HG02642 (cell line): ENCODE data around the gene VWA5B1.

Experiments used
- ATAC-seq: cut with Tn5 transposase; IDR thresholded peaks from one replicate; pipeline ENCODE4 v1.9.1; 2021; ENCODE audit warnings: mild to moderate bottlenecking; ENCODE audit not compliant: unreplicated experiment, poor library complexity

The VWA5B1 gene

DNA sequence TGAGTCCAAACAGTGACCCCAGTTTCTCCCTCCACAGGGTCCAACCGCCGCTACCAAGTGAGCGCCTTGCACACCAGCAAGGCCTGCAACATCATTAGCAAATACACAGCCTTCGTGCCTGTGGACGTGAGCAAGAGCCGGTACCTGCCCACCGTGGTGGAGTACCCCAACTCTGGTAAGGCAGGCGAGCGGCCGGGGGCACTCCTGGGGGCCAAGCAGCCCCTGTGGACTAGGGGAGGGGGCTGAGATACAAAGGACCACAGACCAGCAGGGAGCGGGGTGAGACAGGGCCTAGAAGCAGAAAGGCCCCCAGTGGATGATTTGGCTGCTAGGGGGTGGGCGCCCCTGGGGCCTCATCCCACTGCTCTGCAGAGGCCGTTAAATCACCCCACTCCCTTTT lies 54.7 kb downstream of the VWA5B1 start:
- no peak for ATAC-seq

DNA sequence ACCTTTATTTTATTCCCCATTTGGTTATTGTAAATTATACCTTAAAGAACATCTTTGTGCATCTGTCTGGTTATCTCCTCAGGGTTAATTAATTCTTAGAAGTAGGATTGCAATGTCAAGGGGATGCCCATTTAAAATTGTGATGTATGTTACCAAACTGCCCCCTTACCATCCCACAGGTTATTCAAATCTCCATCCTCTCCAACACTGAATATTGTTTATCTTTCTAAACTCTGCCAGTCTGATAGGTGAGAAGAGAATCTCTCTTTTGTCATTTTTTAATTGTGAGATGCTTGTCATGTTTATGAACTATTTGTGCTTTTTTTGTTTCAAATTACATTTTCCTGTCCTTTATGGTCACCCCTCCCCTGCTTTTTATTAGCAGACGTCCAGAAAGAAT lies 55.8 kb downstream of the VWA5B1 start:
- ATAC-seq, result no peak

DNA sequence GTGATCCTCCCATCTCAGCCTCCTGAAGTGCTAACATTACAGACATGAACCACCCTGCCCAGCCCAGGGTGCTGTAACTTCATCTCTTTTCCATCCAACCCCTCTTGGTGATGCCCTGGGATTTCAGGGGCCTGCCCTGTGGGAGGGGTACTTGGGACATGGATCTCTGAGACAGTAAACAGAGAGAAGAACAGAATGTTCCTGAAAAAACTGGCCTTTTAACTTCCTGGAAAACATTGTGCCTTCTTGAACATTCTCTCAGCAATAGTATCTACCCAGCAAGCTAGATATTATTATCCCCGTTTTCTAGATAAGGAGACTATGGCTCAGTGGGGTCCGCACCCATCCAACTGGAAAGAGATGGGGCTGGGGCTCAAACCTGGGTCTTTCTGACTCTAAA lies 57.0 kb downstream of the VWA5B1 start:
- no peak for ATAC-seq

DNA sequence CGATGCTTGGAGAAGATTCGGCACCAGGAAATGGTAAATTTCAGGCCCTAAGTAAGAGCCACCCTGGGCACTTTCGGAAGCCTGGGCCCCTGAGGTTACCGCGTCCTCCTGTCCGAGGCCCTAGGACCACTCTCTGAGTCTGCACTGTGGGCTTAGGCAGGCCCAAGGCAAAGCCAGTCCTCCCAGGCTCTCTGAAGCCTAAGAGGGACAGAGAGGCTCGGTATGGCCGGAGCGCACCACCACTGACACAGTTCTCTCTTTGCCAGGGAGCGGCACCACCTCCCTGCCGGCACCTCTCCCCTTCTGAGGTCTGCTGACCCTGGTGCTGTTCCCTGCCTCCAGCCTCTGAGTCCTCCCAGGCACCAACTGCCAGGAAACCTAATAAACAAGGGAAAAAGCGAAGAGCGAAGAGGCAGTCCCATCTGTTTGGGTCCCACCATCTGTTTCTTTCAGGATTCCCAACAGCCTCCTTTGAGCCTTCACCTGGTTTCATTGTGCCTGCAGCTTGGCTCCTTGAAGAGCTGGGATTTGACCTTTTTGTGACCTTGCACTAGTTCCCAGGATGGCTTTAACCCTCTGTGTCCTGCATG lies 57.7 kb downstream of the VWA5B1 start:
- ATAC-seq, result no peak

DNA sequence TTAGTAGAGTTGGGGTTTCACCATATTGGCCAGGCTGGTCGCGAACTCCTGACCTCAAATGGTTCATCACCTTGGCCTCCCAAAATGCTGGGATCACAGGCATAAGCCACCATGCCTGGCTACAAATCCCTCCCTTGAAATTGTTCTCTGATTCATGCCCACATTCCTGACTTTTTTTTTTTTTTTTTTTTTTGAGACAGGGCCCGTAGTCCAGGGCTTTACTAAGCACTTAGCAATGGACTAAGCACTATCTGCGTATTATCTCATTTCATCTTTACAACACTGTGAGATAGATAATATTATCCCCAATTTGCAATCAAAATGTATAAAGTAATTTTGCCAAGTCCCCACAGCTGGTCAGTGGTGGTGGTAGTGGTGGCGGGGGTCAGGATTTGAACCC lies 58.9 kb downstream of the VWA5B1 start:
- no peak for ATAC-seq

DNA sequence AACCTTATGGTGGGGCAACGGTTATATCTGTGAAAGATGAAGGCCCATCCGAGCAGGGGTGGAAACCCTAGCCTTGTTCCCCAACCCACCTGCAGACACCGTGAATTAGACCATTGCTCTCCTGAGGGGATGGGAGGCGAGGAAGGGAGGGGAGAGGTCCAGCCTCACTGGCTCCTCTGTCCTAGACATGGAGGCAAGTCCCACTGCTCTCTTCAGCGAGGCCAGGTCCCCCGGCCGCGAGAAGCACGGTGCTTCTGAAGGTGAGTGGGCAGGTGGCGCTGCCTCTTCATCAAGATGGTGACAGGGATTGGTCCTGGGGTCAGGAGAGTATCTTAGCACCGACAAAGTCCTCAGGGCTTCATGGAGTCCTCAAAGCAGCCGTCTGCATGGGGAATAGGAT lies 59.3 kb downstream of the VWA5B1 start:
- ATAC-seq, result no peak

DNA sequence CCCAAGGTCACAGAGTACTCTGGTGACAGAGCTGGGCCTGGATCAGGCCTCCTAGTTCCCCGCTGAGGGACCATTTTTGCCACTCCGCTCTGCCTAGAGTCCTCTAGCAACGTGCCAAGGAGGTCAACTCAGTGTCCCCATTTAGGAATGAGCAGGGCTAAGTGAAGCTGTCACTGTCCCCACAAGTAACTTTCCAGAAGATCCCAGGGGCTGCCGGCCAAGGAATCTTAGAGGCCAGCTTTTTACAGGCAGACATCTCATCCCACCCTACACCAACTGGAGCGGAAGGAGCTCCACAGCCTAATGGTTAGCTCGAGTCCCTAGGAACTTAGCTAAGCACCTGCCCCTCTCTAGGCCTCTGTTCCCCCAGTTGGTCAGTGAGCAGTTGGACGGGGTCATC lies 59.7 kb downstream of the VWA5B1 start:
- ATAC-seq, result no peak

DNA sequence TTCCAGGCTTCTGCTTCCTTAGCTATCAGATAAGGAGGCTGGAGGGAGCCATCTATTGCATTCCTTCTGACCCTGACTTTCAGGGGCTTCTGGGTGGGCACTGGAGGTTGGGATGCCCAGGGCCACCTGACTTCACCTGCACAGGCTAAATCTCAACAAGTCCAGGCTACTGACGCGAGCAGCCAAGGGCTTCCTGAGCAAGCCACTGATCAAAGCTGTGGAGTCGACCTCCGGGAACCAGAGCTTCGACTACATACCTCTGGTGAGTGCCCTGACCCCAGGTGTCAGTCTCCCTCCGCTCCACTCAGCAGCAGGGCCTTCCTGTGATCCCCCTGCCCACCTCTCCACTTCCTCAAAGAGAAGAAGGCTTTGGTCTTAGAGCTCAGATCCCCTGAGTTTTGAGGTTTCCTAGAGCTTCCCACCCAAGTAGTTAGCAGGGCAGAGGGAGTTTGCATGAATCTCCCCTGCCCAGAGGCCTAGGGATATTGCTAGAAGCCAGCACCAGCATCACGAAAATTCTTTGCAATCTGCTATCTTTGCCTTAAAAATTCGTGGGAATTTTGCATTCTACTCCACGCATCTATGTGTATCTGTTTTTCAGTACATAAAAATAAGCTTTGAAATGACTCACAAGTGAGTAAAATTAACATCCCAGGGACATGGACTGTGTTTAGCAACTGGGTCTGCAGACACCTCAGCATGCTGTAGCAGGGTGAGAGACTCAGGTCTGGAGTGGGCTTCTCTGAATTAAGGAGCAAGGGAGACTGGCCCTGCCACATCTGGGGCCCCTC lies 61.4 kb downstream of the VWA5B1 start:
- no peak for ATAC-seq

DNA sequence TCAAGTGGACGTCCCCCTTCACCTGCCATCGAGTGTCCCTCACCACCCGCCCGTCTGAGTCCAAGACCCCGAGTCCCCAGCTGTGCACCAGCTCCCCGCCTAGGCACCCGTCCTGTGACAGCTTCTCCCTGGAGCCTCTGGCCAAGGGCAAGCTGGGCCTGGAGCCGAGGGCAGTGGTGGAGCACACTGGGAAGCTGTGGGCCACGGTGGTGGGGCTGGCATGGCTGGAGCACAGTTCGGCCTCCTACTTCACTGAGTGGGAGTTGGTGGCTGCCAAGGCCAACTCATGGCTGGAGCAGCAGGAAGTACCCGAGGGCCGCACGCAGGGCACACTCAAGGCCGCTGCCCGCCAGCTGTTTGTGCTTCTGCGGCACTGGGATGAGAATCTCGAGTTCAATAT lies 63.2 kb downstream of the VWA5B1 start:
- ATAC-seq, result no peak

DNA sequence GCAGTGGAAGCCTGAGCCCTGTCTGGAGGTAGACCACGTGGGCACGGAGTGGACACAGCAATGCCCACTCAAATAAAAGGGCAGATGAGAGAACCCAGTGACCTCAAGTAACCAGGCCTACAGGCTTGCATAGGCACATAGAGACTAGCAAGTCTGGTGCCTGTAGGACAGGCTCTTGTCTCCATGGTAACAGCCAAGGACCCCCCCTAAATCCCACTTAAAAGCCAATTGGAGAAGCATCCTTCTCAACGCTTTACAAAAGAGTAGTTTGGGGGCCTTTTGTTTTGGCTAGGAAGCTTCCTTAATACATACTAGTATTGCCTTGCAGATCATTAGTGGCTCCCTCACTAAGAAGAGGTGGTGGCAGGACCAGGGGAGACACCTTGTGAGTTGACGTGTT lies 63.9 kb downstream of the VWA5B1 start:
- ATAC-seq, result no peak

DNA sequence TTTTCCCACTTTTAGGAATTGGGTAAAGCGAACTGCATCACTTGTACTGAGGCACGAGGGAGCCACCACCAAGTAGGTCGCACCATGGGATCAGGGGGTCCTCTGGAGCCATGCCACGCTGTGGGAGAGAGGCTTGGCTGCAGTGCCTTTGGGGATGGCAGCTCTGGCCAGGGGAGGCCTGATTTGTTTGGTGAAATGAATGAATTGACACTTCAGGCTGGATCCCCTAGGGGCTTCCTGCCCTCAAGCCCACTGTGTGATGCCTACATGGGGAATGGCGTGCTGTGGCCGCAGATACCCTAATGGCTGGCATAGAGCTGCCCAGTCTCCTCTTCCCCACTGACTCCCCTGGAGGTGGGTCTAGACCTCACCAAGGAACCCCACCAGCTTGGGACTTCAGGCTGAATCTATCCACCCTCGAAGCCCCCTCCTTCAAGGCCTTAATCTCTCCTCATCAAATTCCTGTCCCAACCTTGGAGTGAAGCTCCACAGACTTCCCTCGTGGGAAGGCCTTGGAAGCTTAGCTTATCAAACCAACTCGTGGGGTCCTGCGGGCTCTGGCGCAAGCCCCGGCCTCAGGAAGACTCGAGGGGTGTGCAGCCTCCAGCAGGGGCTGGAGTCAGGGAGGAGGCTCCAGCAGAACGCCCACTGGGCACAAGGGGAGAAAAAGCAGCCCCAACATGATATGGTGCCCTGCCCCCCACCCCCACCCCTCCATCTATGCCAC lies 64.6 kb downstream of the VWA5B1 start:
- no peak for ATAC-seq

DNA sequence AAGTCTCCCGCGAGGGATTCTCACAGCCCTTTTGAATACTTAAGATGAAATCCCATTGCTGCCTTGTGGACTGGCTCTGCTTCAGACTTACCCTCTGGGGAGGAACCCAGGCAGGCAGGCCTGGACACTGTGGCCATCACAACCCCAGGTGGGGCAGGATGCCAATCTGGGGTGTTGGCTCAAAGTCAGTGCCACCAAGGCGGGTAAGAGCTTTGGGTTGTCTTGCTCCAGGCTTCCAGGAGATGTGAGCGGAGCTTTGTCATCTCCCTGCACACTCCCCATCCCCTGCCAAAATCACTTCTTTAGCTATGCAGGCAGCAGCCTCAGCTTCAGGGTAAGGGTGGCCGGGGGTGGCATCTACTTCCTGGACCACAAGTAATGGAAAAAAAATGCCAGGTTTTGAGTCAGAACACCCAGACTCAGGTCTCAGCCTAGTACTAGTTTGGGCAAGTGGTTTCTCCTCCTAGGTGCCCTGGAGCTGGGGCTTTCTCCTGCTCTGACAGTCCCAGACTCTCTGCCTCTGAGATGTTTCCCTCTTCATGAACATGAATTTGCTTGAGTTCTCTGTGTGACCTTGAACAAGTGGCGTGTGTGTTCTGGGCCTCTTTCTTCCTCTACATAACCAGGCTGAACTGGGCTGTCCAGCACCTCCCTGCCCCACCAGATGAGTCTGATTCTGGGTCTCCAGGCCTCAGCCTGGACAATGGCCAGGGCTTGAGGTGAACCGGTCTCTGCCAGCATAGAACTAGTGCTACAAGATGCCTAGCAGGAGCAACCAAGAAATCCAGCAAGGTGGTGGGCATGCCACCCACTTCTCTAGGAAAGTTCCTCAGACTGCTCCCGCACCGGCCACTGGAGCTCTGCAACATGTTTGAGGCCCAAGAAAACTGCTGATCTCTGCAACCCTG lies 65.4 kb downstream of the VWA5B1 start:
- no peak for ATAC-seq

DNA sequence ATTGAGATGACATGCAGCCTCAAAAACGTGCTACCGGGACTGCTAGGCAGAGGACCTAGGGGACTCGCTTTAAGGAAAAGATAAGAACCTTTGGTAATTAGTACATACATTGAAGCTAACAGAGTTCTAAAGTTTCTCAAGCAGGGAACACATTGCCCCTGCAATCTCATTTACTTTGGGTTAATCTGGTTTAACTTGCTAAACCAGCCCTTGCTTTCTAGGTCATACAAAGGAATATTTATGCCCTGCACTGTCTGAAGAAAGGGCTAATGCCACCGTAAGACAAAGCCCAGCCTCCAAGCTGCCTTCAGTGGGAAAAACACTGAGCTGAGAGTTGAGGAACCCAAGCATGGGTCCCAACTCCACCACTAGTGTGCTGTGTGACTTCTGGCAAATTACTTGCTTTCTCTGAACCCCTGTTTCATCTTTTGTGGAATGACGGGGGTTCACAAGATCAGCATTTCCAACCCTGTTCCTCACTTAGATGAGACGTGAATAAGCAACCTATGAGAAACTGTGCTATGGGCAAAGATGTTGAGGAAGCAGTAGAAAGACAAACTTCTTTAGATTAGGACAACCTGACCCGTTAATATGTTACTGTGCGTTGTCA lies 66.3 kb downstream of the VWA5B1 start:
- no peak for ATAC-seq

DNA sequence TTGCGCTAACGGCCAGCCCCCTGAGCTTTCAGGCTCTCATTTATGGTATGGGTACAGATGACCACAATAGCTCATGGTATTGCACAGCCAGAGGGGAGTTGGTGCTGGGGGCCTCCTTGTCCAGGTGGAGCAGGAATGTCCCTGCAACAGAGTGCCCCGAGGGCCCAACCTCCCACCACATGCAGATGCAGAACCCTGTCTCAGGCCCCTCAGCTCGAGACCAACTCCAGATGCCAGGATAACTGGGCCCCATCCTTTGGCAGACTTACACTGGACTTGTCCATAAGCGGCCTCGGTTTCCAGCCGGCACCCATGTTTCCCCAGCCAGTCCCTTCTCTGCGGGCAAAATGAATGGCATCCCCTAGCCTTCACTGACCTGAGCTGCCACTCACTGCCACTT lies 67.1 kb downstream of the VWA5B1 start:
- ATAC-seq, result no peak

DNA sequence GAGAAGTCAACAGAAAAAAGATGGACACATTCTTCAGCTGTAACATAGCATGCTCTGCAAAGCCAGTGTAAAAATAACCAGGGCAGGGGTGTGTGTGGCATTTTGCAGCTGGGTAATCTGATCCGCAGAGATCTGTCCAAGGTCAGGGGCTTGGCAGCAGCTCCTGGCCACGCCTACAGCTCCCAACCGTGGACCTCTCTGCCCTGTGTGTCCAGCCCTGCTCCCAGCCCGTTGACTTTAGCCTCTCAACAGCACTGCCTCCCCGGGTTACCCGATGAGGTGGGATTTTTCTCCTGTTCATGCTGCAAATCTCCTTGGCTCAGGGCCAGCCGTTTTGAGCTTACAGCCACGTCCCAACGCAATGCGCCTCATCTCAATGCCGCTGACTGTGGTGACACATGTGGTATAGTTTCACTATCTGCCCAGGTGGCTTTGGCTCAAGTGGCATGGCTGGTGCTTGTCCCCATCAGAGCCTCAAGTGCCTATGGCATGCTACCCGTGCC lies 68.1 kb downstream of the VWA5B1 start:
- ATAC-seq, result no peak

DNA sequence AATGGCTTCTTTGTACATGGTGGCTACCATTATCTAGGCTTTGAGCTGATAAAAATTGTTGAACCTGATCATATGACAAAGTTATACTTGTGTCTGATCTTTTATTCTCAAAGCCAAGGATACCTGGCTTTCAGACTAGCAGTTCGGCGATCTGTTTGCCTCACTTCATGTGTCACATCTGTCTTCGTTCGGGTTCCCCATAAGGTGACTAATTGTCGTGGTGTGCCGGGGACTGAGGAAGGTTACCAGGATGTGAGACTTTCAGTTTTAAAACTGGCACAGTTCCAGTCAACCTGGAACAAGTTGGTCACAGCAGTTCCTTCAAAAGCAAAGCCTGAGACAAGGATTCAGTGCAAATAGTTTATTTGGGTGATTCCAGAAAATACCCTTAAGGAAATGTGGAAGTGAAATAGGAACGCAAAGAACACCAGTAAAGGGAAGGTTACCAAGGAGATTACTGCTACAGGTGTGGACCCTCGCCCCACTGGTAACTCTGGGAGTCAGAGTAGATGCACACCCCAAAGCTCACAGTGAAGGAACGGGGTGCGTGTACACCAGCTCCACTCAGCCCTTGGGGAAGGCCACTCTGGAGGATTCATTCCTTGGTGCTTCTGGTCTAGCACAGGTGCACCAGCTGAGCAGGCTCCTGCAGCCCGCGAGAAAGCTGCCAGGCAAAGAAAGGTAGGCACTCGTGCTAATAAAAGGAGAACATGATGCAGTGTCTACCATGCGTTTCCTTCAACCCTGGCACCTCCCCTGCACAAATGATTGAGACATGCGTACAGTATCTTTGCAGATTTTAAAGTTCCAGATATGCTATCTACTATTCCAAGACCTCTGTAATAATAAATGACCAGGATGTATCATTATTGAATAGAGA lies 69.0 kb downstream of the VWA5B1 start:
- ATAC-seq, result no peak

DNA sequence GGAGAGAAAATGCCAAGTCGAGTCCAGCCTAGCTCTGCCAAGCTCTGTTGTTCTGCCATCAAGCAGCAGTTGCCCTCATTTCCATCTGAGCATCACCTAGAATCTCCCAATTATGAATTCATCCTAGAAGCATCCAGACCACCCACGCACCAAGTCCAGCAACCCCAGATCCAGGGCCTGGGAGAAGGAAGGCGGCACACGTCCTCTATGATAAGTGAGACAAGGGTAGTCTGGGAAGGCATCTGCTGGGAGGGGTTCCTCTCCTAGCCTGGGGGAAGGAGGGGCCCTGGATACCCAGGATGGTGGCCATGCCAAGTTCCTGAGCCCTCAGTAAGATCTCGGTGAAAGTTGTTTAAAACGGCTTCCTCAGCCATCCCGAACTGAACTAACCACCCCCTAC lies 70.7 kb downstream of the VWA5B1 start:
- ATAC-seq, result no peak

DNA sequence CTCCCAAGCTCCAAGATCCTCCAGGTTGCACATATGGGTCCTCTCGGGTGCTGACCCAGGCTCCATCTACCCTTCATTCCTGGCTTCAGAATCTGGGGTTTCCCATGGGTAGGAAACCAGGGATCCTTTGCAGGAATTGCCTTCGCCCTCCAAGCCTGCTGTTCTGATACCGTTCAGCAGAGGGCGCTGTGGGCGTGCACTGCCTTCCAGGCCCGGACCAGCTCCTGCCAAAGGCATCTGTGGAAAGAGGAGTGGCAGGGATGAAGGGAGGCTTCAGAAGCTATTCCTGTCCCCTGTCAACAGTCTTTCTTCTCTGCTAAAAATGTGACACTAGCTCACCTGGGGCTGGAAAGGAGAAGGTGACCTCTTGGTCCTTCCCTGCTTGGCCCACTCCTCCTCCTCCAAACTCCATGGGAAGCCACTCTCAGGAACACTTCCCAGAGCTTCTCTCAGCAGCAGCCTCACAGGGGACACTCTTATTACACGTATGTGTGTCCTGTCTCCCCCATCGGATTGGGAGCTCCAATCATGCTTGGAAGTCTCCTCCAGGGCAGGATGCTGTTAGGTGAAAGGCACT lies 71.2 kb downstream of the VWA5B1 start:
- ATAC-seq, result no peak

DNA sequence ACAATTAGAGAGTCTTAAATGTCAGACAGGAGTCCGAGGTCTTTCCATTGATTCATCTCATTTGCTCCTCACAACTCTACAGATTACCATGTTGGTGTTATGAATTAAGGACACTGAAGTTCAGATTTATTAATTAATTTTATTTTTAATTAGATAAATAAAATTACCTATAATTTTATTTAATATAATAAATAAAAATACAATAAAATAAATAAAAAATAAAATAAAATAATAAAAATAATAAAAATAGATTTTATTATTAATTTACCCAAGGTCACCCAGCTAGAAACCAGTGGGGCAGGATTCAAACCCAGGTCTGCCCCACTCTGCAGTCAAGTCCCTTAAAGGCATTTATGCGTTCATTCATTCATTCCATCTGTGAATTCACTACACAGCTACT lies 72.2 kb downstream of the VWA5B1 start:
- no peak for ATAC-seq
